WERI-Rb-1 (cell line): Measurements from ENCODE around the gene BATF.

Experiments used
- DNase-seq: peaks from one replicate; pipeline ENCODE4 v3.0.0-alpha.2; 2020
- H3K27ac ChIP-seq: fragments of 250-450 bp; sonication (Bioruptor Pico); 2 replicates; pipeline ENCODE4 v1.5.1; 2020; ENCODE audit warnings: mild to moderate bottlenecking, moderate library complexity
- H3K27me3 ChIP-seq: fragments of 250-450 bp; sonication (Bioruptor Pico); 2 replicates; pipeline ENCODE4 v1.5.1; 2021; ENCODE audit warnings: mild to moderate bottlenecking, low read depth, moderate library complexity; ENCODE audit not compliant: insufficient read depth, severe bottlenecking
- H3K36me3 ChIP-seq: fragments of 250-450 bp; sonication (Bioruptor Pico); 2 replicates; pipeline ENCODE4 v1.5.1; 2020; ENCODE audit warnings: mild to moderate bottlenecking, moderate library complexity
- H3K4me3 ChIP-seq: 2 replicates; pipeline ENCODE4 v1.5.1; 2011; ENCODE audit warnings: low read depth, mild to moderate bottlenecking, control low read depth, low read length
- H3K9me3 ChIP-seq: fragments of 250-450 bp; sonication (Bioruptor Pico); 2 replicates; pipeline ENCODE4 v1.5.1; 2021; ENCODE audit warnings: mild to moderate bottlenecking, moderate library complexity; ENCODE audit not compliant: severe bottlenecking
- TF ChIP-seq, protein P1 (sequence below): IDR thresholded peaks from 2 replicates; pipeline ENCODE4 v1.5.1; 2011; ENCODE audit warnings: low read depth, mild to moderate bottlenecking, control low read depth, inconsistent platforms, low read length

BATF gene

DNA sequence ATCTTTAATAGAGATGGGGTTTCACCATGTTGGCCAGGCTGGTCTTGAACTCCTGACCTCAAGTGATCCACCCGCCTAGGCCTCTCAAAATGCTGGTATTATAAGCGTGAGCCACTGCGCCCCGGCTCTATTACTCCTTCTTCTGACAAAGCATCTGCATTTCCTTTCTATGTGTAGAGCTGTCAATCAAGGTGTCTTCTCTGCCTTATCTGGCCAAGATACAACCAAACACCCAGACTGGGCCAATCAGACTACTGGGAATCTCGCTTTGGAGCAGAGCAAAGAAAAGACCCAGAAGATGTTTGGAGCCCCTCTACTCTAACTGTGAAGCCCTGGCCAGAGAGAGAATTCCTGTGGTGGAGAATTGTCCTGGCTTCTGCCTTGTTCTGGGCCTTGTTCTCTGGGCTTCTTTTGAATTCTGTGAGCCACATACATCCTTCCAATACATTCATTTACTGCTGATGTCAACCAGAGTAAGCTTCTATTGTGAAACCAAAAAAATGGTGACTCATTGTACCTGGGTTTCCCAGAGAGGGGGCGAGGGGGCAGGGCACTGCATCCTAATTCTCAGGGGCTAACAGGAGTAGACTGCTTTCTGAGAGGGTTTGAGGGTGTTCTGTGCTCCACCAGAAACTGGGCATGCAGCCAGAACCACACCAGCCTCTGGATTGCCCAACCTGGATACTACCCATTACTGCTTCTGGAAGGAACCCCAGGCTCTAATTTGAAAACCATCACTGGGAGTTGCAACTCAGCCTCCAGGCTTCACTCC is 37.4 kb downstream of the BATF start:
- H3K9me3 ChIP-seq = no peaks in the 10 kb centered on the region
- TF ChIP-seq, protein P1, sequence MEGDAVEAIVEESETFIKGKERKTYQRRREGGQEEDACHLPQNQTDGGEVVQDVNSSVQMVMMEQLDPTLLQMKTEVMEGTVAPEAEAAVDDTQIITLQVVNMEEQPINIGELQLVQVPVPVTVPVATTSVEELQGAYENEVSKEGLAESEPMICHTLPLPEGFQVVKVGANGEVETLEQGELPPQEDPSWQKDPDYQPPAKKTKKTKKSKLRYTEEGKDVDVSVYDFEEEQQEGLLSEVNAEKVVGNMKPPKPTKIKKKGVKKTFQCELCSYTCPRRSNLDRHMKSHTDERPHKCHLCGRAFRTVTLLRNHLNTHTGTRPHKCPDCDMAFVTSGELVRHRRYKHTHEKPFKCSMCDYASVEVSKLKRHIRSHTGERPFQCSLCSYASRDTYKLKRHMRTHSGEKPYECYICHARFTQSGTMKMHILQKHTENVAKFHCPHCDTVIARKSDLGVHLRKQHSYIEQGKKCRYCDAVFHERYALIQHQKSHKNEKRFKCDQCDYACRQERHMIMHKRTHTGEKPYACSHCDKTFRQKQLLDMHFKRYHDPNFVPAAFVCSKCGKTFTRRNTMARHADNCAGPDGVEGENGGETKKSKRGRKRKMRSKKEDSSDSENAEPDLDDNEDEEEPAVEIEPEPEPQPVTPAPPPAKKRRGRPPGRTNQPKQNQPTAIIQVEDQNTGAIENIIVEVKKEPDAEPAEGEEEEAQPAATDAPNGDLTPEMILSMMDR = no peak
- H3K27me3 ChIP-seq = no peaks in the 10 kb centered on the region
- no peaks in the 10 kb centered on the region for H3K36me3 ChIP-seq
- no peak for DNase-seq
- no peak overlapping the region for H3K4me3 ChIP-seq
- H3K27ac ChIP-seq = no peak overlapping the region

DNA sequence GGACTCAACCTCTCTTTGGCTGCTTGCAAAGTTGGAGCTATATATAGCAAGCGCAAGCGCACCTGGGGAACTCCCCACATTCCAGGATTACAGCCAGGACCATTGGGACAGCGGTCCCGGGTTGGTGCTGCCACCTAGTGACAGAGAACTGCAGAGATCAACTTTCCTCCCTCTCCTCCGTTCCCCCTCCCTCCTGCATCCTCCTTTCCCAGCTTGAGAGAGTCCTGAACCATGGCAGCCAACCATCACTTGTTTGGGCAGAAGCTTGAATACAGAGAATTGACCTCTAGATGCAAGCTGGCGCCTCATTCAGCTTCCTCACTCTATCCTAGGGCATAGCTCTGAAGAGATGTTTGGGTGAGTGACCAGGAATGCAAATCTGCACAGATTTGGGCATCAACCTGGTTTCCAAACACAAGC is 38.8 kb downstream of the BATF start:
- Histone ChIP-seq H3K4me3 (no peak overlapping the region), H3K9me3 (no peaks in the 10 kb centered on the region), H3K36me3 (no peaks in the 10 kb centered on the region), H3K27me3 (no peaks in the 10 kb centered on the region), H3K27ac (no peak overlapping the region)
- TF ChIP-seq, protein P1 = peak; percentile 95
- peak; percentile 75 for DNase-seq

DNA sequence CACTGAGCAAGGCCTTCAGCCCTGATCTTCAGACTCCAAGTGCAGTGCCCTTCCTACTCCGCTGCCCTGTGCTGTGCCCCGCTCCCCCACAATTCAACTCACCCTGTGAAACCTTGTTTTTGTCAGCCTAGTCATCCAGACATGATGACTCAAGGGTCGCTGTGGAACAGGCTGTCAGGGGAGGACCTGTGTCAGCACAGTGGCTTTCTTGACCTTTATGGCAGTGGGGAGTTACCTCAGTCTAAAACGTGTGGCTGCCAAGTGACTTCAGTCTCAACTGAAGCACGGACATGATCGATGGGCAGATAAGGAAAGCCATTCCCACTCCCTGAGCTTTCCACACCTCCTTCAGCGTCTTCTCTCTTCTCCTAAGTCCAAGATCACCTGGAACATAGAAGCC is 39.8 kb downstream of the BATF start:
- Histone ChIP-seq H3K9me3 (no peaks in the 10 kb centered on the region), H3K4me3 (no peak overlapping the region), H3K27me3 (no peaks in the 10 kb centered on the region), H3K27ac (no peak overlapping the region), H3K36me3 (no peaks in the 10 kb centered on the region)
- DNase-seq = no peak
- TF ChIP-seq, protein P1 = no peak

DNA sequence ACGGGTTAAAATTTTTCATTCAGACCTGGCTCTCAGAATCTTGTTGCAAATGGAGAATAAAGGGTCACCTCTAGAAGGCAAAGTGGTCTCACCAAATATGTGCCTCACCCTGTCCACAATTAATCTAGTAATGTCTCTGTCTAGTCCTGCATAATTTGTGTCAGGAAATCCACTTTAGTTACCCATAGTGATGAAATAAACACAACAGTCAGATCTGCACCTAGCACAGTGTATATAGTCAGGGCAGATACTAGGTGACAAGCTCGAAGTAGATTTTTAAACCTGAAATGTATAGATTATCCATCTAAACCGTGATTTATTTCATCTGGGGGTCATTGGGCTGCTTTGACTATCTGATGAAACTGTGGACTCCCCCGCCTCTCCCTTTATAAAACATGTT is 40.2 kb downstream of the BATF start:
- no peaks in the 10 kb centered on the region for H3K36me3 ChIP-seq
- TF ChIP-seq, protein P1 = no peak
- DNase-seq = no peak
- no peaks in the 10 kb centered on the region for H3K9me3 ChIP-seq
- no peaks in the 10 kb centered on the region for H3K27me3 ChIP-seq
- no peak overlapping the region for H3K27ac ChIP-seq
- no peak overlapping the region for H3K4me3 ChIP-seq

DNA sequence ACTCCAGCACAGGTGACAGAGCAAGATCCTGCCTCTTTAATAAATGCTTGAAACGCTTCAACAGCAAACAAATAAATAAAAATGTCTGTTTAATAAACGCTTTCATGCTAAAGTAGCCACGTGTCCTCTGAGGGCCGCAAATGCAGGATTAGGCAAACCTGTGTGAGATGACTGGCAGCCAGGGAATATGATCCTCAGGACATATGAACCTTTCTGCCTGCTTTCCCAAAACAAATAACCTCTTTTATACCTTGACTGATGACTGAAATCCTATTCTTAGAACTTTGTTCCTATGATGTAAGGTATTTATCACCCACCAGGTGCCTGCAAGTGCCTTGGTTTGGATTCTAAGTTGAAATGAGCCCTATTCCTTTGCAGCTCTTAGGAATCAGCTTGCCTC is 41.7 kb downstream of the BATF start:
- Histone ChIP-seq H3K4me3 (no peak overlapping the region), H3K27me3 (no peaks in the 10 kb centered on the region), H3K9me3 (no peaks in the 10 kb centered on the region), H3K27ac (no peak overlapping the region), H3K36me3 (no peaks in the 10 kb centered on the region)
- TF ChIP-seq, protein P1 = no peak
- DNase-seq = no peak

DNA sequence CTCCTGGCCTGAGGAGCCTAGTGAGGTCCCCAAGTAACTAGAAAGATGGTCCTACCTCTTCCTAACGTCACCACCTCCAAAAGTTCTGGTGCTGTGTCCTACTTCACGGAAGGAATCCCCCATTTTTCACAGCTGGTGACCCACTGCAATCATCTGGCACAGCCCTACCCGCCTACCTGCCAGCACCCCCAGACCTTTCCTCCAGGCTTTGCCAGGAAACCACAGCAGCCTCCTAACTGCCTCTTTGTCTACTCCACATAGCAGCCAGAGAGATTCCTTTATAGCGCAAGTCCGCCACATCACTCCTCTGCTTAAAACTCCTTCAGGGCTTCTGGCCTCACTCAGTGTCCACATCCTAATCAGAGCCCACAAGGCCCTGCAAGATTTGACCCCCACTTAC is 42.8 kb downstream of the BATF start:
- Histone ChIP-seq H3K27me3 (no peaks in the 10 kb centered on the region), H3K36me3 (no peaks in the 10 kb centered on the region), H3K9me3 (no peaks in the 10 kb centered on the region), H3K4me3 (no peak overlapping the region), H3K27ac (no peak overlapping the region)
- TF ChIP-seq, protein P1 = no peak
- DNase-seq = no peak
